Urothelium cell line (cell line): ENCODE results near the gene GAS6.
"Not testable (repeated sequence)": the region's sequence is repeated elsewhere in the genome, so short reads cannot be mapped to it uniquely, and the experiment has no call there.

Experiments
- DNase-seq: peaks from one replicate; pipeline ENCODE4 v3.0.0; 2011; ENCODE audit warnings: low spot score, mixed read lengths
- FAIRE-seq: peaks from 2 replicates; lab custom pipeline; 2011; peaks lifted over from hg19 to GRCh38; lab: Jason Lieb, UNC

The GAS6 gene

GRCh38 chr13:113874579-113875428 lies 10.9 kb upstream of the GAS6 start:
- DNase-seq = no peak
- FAIRE-seq = no peak

DNA sequence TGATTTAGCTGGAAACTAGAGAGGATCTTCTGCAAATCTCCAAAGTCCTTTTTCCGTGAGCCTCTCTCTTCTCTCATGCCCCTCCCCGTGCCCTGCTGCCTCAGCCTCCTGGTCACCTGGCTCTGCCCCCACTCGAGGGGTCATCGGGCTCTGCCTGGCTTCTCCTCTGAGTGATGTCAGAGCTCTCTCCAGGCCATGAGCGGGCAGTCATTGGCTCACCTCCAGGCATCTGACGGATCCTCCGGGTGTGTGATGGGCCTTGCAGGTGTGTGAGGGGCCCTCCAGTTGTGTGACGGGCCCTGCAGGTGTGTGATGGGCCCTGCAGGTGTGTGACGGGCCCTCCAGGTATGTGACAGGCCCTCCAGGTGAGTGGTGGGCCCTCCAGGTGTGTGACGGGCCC lies 10.3 kb upstream of the GAS6 start:
- FAIRE-seq (peak; percentile 62), DNase-seq (no peak)

- no peak for DNase-seq
- no peak for FAIRE-seq
Measured at GRCh38 chr13:113869263-113869662, 5.4 kb upstream of the GAS6 start.

- not testable (repeated sequence) for FAIRE-seq, DNase-seq
Measured at GRCh38 chr13:113867913-113868312, 4.0 kb upstream of the GAS6 start.

DNA sequence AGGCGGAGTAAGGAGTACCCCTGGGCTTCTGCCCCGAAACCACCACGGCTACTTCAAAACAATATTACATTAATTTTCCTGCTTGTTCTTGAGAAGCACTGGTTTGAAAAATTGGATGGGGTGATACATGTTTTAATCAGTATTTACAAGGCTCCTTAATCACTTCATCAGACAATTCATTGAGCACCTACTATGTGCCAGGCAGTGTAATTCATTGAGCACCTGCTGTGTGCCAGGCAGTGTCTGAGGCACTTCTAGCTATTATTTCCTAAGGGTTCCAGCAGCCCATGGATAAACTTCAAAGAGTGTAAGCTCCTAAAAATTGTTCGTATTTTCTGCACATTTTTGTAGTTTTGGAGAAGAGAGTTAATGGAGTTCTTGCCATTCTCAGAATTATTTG lies 1.6 kb upstream of the GAS6 start:
- peak; percentile 50 for FAIRE-seq
- DNase-seq = no peak

DNA sequence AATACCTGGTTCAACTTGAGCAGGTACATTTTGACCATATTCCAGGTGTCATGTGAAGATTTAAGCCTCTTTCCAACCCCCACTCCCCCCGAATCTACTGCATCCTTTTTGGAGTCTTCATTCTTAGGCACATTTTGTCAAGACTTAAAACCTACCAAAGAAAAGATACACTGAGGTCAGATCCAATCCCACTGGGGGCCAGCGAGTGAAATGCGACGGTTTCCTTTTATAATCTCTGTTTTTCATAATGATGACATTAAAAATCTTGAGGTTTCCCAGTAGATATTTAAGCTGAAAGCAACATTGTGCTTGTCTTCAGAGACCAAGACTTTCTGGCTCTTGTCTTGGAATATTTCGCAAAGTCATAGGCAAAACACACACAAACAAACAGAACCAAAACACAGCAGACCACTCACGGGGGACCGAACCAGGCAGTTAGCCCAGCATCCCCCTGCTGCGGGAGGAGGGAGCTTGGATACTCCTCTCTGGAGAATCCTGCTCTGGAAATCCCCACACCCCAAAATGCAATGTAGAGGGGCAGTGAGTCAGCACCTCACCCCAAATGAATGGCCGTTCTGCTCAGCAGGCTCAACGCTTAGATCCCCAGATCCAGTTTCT lies 506 bp upstream of the GAS6 start:
- DNase-seq (no peak), FAIRE-seq (no peak)

GRCh38 chr13:113862931-113863523 lies 849 bp downstream of the GAS6 start:
- DNase-seq = peak; percentile 64
- FAIRE-seq = peak; percentile 27

DNA sequence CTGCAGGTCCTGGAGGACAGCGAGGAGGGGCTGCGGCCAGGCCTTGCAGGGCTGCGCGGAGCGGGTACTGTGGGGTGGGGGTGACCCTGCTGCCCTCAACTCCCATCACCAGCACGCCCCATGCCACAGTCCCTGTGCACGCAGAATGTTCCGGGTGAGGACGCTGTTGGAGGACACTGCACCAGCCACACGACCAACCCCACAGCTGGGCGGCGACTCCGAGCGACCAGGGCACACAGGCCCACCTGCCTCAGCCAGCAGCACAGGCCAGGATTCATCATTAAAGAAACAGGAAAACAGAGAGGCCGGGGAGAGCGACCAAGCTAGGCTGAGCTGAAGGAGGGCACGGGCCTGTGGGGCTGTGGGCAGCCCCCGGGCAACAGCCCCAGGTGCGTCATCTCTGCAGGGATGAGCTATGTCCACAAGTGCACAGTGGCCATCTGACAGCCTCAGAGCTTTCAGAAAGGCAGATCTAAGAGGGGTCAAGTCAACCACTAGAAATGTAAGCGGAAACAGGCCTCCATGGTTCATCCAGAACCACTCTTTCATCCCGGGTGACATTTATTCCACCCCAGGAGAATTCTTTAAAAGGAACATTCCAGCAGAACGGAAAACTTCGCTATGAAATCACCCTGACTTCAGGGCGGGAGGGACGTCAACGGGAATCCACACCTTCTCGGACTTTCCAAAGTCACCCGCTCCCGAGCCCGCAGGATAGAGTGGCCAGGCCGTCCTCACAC lies 1.5 kb downstream of the GAS6 start:
- FAIRE-seq = peak; percentile 23
- DNase-seq = no peak

DNA sequence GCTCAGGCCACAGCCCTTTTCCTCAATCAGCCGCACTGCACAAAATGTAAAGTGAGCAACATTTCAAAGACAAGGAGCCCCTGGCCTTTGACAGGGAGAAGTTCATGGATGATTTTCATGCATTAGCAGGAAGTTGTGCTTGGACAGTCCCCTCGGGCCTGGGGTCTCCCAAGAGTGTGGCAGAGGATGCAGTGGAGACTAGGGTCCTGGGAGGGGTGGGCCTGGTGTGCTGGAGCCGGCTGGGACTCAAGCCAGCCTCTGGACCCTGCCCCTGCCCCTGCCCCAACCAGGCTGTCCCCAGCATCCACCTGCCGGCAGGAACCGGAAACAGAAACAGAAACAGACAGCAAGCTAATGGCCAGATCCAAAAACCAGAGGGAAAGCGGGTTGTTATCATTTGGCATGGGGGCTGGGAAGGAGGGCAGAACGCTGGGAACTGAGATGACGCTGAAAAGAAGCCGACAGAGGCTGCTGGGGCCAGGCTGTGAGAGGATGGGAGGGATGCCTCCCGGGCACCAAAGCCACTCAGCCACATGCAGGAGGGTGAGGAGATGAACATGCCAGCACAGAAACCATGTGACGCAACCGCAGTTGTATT lies 2.3 kb downstream of the GAS6 start:
- FAIRE-seq (no peak), DNase-seq (no peak)

GRCh38 chr13:113860665-113861432 lies 3.0 kb downstream of the GAS6 start:
- peak; percentile 63 for DNase-seq
- FAIRE-seq = peak; percentile 80

- FAIRE-seq = peak; percentile 9
- DNase-seq = no peak
Measured at GRCh38 chr13:113860051-113860664, 3.7 kb downstream of the GAS6 start.

GRCh38 chr13:113859311-113860050 lies 4.4 kb downstream of the GAS6 start:
- no peak for FAIRE-seq
- no peak for DNase-seq

DNA sequence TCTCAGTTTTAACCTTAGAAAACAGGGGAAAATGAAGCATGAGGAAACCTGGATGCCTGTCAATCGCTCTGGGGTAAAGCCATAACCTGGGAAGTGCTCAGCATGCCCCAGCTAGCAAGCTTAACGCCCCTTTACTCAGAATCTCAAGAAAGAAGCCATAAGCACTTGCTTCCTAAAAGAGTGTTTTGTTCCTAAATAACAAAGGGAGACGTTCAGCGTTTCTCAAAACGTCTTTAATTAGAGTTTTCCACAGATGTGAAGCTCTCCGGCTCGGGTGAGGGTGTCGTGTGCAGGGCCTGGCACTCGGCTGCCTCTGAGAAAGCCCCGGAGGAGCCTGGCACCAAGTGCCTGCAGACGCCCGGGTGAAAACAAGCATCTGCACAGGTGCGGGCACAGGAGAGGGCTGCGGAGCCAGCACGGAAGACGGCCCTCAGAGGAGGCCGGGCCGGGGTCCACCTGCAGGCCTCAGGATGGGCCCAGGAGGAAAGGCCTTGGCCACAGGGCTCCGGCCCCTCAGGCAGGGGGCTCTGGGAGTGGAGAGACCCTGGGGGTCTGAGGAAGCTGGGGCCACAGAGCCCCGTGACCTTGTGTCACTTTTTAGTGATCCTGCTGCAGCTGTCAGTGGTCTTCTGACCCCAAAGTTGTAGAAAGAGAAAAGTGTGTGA lies 6.2 kb downstream of the GAS6 start:
- FAIRE-seq (no peak), DNase-seq (no peak)

GRCh38 chr13:113856716-113857065 lies 7.2 kb downstream of the GAS6 start:
- DNase-seq (no peak), FAIRE-seq (no peak)

- DNase-seq = no peak
- FAIRE-seq = peak; percentile 79
Measured at GRCh38 chr13:113855931-113856715, 7.8 kb downstream of the GAS6 start.

DNA sequence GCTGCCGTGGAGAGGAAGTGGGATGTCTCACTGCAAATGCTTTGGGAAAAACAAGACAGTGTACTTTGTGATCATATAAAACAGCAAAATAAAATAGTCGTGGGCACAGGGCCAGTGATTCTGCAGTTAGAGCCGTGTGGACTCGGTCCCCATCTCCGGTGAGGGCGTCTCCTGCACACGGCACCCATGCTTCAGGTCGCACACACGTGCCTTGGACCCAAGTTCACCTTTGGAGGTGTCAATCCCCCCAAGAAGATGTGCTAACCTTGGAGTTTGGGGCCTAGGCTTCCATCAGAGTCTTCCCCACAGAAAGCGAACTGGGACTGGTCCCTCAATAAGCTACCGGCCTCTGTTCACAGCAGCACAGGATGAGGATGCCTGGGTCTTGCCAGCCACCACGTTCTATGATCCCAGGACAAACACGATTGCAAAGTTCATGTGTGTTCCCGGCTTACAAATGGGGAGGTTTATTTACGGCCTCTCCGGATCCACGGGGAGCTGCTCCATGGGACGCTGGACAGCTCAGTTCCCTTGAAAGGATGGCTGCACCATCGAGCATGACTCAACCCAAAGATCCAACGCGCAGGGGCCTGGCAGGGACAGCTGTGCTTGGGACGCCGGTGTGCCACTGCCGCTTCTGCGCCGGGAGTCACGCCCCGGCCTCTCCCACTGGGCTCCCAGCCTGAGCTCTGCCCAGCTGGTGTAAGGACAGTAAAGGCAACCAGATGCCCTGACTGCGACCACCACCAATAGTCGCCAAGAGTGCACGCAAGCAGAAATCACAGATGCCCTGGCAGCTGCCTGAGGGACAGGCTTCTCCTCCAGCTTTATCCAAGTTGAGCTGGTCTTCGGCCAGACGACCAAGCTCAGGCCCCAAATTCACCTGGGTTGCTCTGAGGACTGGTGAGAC lies 8.6 kb downstream of the GAS6 start:
- no peak for DNase-seq
- no peak for FAIRE-seq
